GM23248 (cell line): Measurements from ENCODE around the gene SYMPK. TPM values are rescaled to one million over a fixed set of nuclear protein-coding genes. Genes with fewer than 3 reads are reported as not detected.

Experiments used
- DNase-seq: peaks from one replicate; pipeline ENCODE4 v3.0.0-alpha.2; 2015
- H2AFZ ChIP-seq: fragments of 200-600 bp; sonication (generic); 2 replicates; pipeline ENCODE4 v1.6.1; 2016; ENCODE audit warnings: antibody characterized with exemption
- H3F3A ChIP-seq: fragments of 200-600 bp; sonication (generic); 2 replicates; pipeline ENCODE4 v1.6.1; 2016; ENCODE audit warnings: mild to moderate bottlenecking, antibody characterized with exemption, mixed run types; ENCODE audit not compliant: insufficient read depth
- H3K27ac ChIP-seq: fragments of 200-600 bp; sonication (generic); 2 replicates; pipeline ENCODE4 v1.5.1; 2016; ENCODE audit warnings: mild to moderate bottlenecking
- H3K27me3 ChIP-seq: fragments of 200-600 bp; sonication (generic); replicated peaks from 2 replicates; pipeline ENCODE4 v1.6.1; 2016; ENCODE audit warnings: mild to moderate bottlenecking; ENCODE audit not compliant: insufficient read depth
- H3K36me3 ChIP-seq: fragments of 200-600 bp; sonication (generic); 2 replicates; pipeline ENCODE4 v1.6.1; 2016; ENCODE audit warnings: low read depth, mild to moderate bottlenecking
- H3K4me1 ChIP-seq: fragments of 200-600 bp; sonication (generic); 2 replicates; pipeline ENCODE4 v1.6.1; 2016; ENCODE audit warnings: mild to moderate bottlenecking; ENCODE audit not compliant: insufficient read depth
- H3K4me2 ChIP-seq: fragments of 200-600 bp; sonication (generic); one replicate; pipeline ENCODE4 v1.6.1; 2016; ENCODE audit warnings: mild to moderate bottlenecking; ENCODE audit not compliant: unreplicated experiment
- H3K4me3 ChIP-seq: fragments of 200-600 bp; sonication (generic); 2 replicates; pipeline ENCODE4 v1.5.1; 2016; ENCODE audit warnings: mild to moderate bottlenecking
- H3K79me2 ChIP-seq: fragments of 200-600 bp; sonication (generic); 2 replicates; pipeline ENCODE4 v1.6.1; 2016; ENCODE audit warnings: mild to moderate bottlenecking; ENCODE audit not compliant: insufficient read depth
- H3K9ac ChIP-seq: fragments of 200-600 bp; sonication (generic); 2 replicates; pipeline ENCODE4 v1.6.1; 2016; ENCODE audit warnings: mild to moderate bottlenecking
- H3K9me2 ChIP-seq: fragments of 200-600 bp; sonication (generic); 2 replicates; pipeline ENCODE4 v1.6.1; 2016; ENCODE audit warnings: mixed run types, mild to moderate bottlenecking, moderate library complexity; ENCODE audit not compliant: insufficient read depth
- H3K9me3 ChIP-seq: fragments of 200-600 bp; sonication (generic); one replicate; pipeline ENCODE4 v1.6.1; 2017; ENCODE audit warnings: low read depth
- H4K20me1 ChIP-seq: fragments of 200-600 bp; sonication (generic); 2 replicates; pipeline ENCODE4 v1.6.0; 2016; ENCODE audit not compliant: insufficient read depth
- EZH2 ChIP-seq: fragments of 200-600 bp; sonication (generic); IDR thresholded peaks from 2 replicates; pipeline ENCODE4 v1.6.1; 2018; ENCODE audit warnings: antibody characterized with exemption, mild to moderate bottlenecking; ENCODE audit not compliant: insufficient read depth, poor library complexity, severe bottlenecking
- EZH2phosphoT487 ChIP-seq: fragments of 200-600 bp; sonication (generic); IDR thresholded peaks from 2 replicates; pipeline ENCODE4 v1.6.1; 2018; ENCODE audit warnings: antibody characterized with exemption, moderate library complexity, mild to moderate bottlenecking, low read depth; ENCODE audit not compliant: insufficient read depth
- WGBS, 2 experiments: methylation state at CpG; one replicate each; pipeline ENCODE4 v1.1.6; 2015 to 2017; ENCODE audit warnings: low lambda C conversion rate in 2 of 2, low coverage in 1 of 2; ENCODE audit errors: missing lambda C conversion rate in 2 of 2; 5-methylcytosine and 5-hydroxymethylcytosine counted together
- in situ Hi-C: fragments of 300-500 bp; cut with MboI; formaldehyde crosslinking; loops from 2 replicates; pipeline ENCODE4 v1.15.0; 2020
- polyA plus RNA-seq: library from polyadenylated mRNA; unstranded; fragments of >200 nt; fragmentation: Nextera tagmentation; extraction: Ambion mirVana; gene quantifications from 2 replicates; pipeline ENCODE4 v1.2.1, GENCODE V29; 2016
- total RNA-seq: library from RNA; depleted of rRNA; stranded (reverse); fragments of >200 nt; shearing (Covaris generic); gene quantifications from 2 replicates; pipeline ENCODE4 v1.2.3, GENCODE V29; 2014

SYMPK gene
- total and polyA plus RNA-seq, 2 experiments from 2014 or later: 17.8 to 28.1 TPM

- peaks cover 11% of the 10 kb centered on the region for H3F3A ChIP-seq
- peak overlapping the region; percentile 87 for H3K27ac ChIP-seq
- H3K27me3 ChIP-seq: no peaks in the 10 kb centered on the region
- H3K4me2 ChIP-seq: peak overlapping the region; percentile 71
- peak overlapping the region; percentile 64 for H3K4me3 ChIP-seq
- DNase-seq: peak; percentile 92
- peak overlapping the region; percentile 80 for H3K9ac ChIP-seq
- in situ Hi-C loops: no loop called here
- H3K36me3 ChIP-seq: peaks cover 3% of the 10 kb centered on the region; the same call in 1 of the 2 replicates
- peaks cover 19% of the 10 kb centered on the region for H3K4me1 ChIP-seq
- no peak overlapping the region for H2AFZ ChIP-seq
- WGBS, 2 experiments: 8 to 13% methylated on average over 23 to 26 of the region's 26 CpGs
- H3K9me2 ChIP-seq: no peaks in the 10 kb centered on the region
- TF ChIP-seq EZH2 (no peak), EZH2phosphoT487 (no peak)
- H4K20me1 ChIP-seq: no peaks in the 10 kb centered on the region
- peaks cover 34% of the 10 kb centered on the region for H3K79me2 ChIP-seq
- no peaks in the 10 kb centered on the region for H3K9me3 ChIP-seq
These were observed 79.8 kb downstream of the SYMPK start for GRCh38 chr19:45782820-45783785.

GRCh38 chr19:45782162-45782691, 80.7 kb downstream of the SYMPK start, which contains the start of gene DMPK:
DMPK (minus strand) TSS chr19:45782490; CDS start chr19:45782352, 138 bp downstream.
- no peaks in the 10 kb centered on the region for H3K9me2 ChIP-seq
- peak within 1 kb of the TSS; percentile 71 for H3K4me2 ChIP-seq
- in situ Hi-C loops: no loop called here
- peak within 1 kb of the TSS; percentile 87 for H3K27ac ChIP-seq
- H3K9ac ChIP-seq: peak within 1 kb of the TSS; percentile 80
- TF ChIP-seq EZH2phosphoT487: no peak
- no peak for TF ChIP-seq EZH2
- H4K20me1 ChIP-seq: no peaks in the 10 kb centered on the region
- peaks cover 19% of the 10 kb centered on the region for H3K4me1 ChIP-seq
- peak; percentile 49 for DNase-seq
- WGBS, 2 experiments: 12 to 13% methylated on average over 14 to 15 of the region's 18 CpGs
- H3K4me3 ChIP-seq: peak within 1 kb of the TSS; percentile 64
- no peaks in the 10 kb centered on the region for H3K9me3 ChIP-seq
- H3F3A ChIP-seq: peaks cover 11% of the 10 kb centered on the region
- no peak within 1 kb of the TSS for H2AFZ ChIP-seq
- no peaks in the 10 kb centered on the region for H3K27me3 ChIP-seq
- H3K36me3 ChIP-seq: peaks cover 6% of the 10 kb centered on the region; the same call in 1 of the 2 replicates
- peaks cover 26% of the 10 kb centered on the region for H3K79me2 ChIP-seq

GRCh38 chr19:45781214-45782161, 81.5 kb downstream of the SYMPK start:
- Histone ChIP-seq H3K4me3 (peak overlapping the region; percentile 64), H3F3A (peaks cover 11% of the 10 kb centered on the region), H3K4me2 (peak overlapping the region; percentile 71), H3K9me2 (no peaks in the 10 kb centered on the region), H3K27ac (no peak overlapping the region), H3K4me1 (peaks cover 19% of the 10 kb centered on the region), H3K79me2 (peaks cover 19% of the 10 kb centered on the region), H3K36me3 (peaks cover 8% of the 10 kb centered on the region; the same call in 1 of the 2 replicates), H3K9me3 (no peaks in the 10 kb centered on the region), H4K20me1 (no peaks in the 10 kb centered on the region), H3K27me3 (no peaks in the 10 kb centered on the region), H2AFZ (no peak overlapping the region), H3K9ac (peak overlapping the region; percentile 80)
- in situ Hi-C loops: no loop called here
- WGBS, 2 experiments: 17 to 20% methylated on average over 14 to 17 of the region's 17 CpGs
- TF ChIP-seq EZH2 (no peak), EZH2phosphoT487 (no peak)
- DNase-seq: peak; percentile 61
